Type B pancreatic cell (in vitro differentiated cells): ENCODE measurements around the gene ZNF429. TPM values are rescaled to one million over a fixed set of nuclear protein-coding genes. Genes with fewer than 3 reads are reported as not detected.
"Not testable (repeated sequence)": the region's sequence is repeated elsewhere in the genome, so short reads cannot be mapped to it uniquely, and the experiment has no call there.

Source experiments
- DNase-seq: peaks from one replicate; pipeline ENCODE4 v3.0.0; 2021; ENCODE audit warnings: mixed read lengths; ENCODE audit not compliant: unreplicated experiment; ENCODE audit errors: extremely low spot score
- H3K27ac Mint-ChIP-seq: 2 replicates; pipeline ENCODE4 v1.8.0; 2021; ENCODE audit warnings: mild to moderate bottlenecking, mixed read lengths
- H3K27me3 Mint-ChIP-seq: 2 replicates; pipeline ENCODE4 v1.8.0; 2021; ENCODE audit warnings: mixed read lengths
- H3K36me3 Mint-ChIP-seq: 2 replicates; pipeline ENCODE4 v1.8.0; 2021; ENCODE audit warnings: mixed read lengths
- H3K4me1 Mint-ChIP-seq: one replicate; pipeline ENCODE4 v1.8.0; 2021; ENCODE audit warnings: mixed read lengths; ENCODE audit not compliant: unreplicated experiment
- H3K4me3 Mint-ChIP-seq: 2 replicates; pipeline ENCODE4 v1.8.0; 2021; ENCODE audit warnings: mild to moderate bottlenecking, mixed read lengths
- H3K9me3 Mint-ChIP-seq: 2 replicates; pipeline ENCODE4 v1.8.0; 2021; ENCODE audit warnings: mixed read lengths
- CTCF ChIP-seq: fragments of 200-600 bp; sonication (generic); conservative IDR thresholded peaks from 2 replicates; pipeline ENCODE4 v1.5.0; 2021; ENCODE audit warnings: antibody characterized with exemption, mild to moderate bottlenecking
- total RNA-seq: library from RNA; stranded (reverse); gene quantifications from 2 replicates; pipeline ENCODE4 v1.2.1, GENCODE V29; 2021; ENCODE audit warnings: low replicate concordance

Gene ZNF429
- total RNA-seq, 1 donor from 2014 or later = 20.6 TPM

DNA sequence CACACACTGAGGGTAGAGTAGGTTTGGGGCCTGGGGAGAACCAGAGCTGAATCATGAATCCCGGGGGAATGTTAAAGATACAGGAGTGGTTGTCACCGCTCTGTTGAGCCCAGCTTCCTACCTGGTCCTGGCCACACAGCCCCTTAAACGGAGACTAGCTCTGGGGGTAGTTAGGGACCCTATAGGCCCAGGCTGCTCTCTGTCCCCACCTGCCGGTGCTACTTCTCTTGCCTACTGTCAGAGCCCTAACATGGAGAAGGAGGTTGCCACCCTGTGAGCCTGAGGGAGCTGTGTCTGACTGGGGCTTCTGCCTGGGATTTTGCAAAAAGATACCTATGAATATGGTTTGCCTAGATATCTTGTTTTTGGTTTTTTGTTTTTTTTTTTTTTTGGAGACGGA is 36.6 kb upstream of the ZNF429 start:
- Mint-ChIP-seq H3K27me3 (no peaks in the 10 kb centered on the region), H3K36me3 (peaks cover under 1% of the 10 kb centered on the region), H3K4me1 (peaks cover under 1% of the 10 kb centered on the region), H3K4me3 (no peak overlapping the region), H3K27ac (no peak overlapping the region), H3K9me3 (peaks cover under 1% of the 10 kb centered on the region)
- DNase-seq = peak; percentile 31
- no peak for TF ChIP-seq CTCF

DNA sequence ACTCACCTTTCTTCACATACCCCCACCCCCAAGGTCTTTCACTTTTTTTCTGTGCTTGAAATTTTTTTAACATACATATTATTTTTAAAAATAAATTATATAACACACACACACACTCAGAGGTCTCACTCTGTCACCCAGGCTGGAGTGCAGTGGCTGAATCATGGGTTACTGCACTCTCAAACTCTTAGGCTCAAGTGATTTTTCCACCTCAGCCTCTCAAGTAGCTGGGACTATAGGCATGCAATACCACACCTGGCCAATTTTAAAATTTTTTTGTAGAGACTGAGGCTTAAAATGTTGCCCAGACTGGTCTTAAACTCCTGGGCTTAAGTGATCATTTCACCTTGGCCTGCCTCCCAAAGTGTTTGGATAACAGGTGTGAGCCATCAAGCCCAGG is 32.9 kb upstream of the ZNF429 start:
- H3K27me3 Mint-ChIP-seq = no peaks in the 10 kb centered on the region
- no peak overlapping the region for H3K4me3 Mint-ChIP-seq
- no peaks in the 10 kb centered on the region for H3K4me1 Mint-ChIP-seq
- no peak for DNase-seq
- H3K27ac Mint-ChIP-seq = no peak overlapping the region
- peaks cover 6% of the 10 kb centered on the region for H3K36me3 Mint-ChIP-seq
- peaks cover 4% of the 10 kb centered on the region for H3K9me3 Mint-ChIP-seq
- TF ChIP-seq CTCF = no peak

DNA sequence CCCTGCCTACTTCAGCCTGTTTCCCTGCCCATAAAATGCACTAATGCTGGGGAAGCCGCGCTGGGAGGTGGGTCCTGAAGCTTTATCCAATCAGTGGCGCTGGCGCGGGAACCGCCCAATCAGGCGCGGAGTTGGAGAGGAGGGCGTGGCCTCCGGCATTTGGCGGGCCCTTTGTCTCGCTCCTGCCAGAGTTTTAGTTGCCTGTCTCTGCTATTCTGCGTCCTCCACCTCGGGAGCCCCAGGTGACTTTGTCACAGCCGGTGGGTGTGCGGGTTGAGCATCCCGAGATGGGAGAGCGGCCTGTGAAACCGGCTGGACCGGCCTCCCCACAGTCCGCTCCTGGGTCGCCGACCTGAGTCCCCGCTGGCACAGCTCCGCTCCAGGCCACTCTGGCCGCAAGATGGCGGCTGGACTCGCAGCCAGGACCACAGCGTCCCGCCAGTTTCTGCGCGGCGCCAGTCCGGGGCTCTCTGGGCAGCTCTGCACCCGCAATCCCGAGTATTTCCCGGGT is 30.7 kb upstream of the ZNF429 start:
- Mint-ChIP-seq H3K9me3 (peaks cover 4% of the 10 kb centered on the region), H3K36me3 (peaks cover 7% of the 10 kb centered on the region), H3K4me1 (peaks cover under 1% of the 10 kb centered on the region), H3K4me3 (peak overlapping the region; percentile 89), H3K27me3 (no peaks in the 10 kb centered on the region), H3K27ac (peak overlapping the region; percentile 84)
- DNase-seq = peak; percentile 94
- TF ChIP-seq CTCF = no peak

DNA sequence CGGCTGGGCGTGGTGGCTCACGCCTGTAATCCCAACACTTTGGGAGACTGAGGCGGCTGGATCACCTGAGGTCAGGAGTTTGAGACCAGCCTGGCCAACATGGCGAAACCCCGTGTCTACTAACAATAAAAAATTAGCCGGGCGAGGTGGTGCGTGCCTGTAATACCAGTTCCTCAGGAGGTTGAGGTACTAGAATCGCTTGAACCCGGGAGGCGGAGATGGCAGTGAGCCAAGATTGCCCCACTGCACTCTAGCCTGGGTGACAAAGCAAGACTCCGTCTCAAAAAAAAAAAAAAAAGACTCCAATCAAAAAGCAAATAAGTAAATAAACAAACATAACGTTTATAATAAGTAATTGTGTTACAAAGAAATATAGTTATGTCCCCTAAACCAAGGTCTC is 23.0 kb upstream of the ZNF429 start:
- DNase-seq, H3K27me3 Mint-ChIP-seq, H3K4me1 Mint-ChIP-seq, H3K4me3 Mint-ChIP-seq, H3K27ac Mint-ChIP-seq, H3K9me3 Mint-ChIP-seq: not testable (repeated sequence)
- peaks cover 22% of the 10 kb centered on the region for H3K36me3 Mint-ChIP-seq

DNA sequence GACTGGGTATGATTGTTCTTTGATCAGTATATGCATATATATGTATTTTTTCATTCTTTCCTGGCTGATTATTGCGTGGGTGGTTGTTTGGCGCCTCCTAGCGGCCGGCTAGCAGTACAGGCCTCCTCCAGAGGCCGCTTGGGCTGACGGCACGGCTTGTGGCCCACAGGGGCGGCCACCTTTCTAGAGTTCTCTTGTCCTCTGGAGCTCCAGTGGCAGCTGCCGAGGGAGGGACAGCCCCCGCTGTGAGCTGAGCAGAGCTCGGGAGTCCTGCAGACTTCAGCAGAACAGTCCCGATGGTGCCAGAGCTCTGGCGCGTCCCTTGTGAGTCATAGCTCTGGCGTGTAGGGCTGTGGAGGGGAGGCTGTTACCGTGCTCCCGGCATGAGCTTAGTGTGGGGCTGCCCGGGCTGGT is 22.5 kb upstream of the ZNF429 start:
- H3K36me3 Mint-ChIP-seq = peaks cover 25% of the 10 kb centered on the region

More for the DNA sequence above, 22.5 kb upstream of the ZNF429 start:
- TF ChIP-seq CTCF = peak; percentile 65
- Mint-ChIP-seq H3K4me3 (no peak overlapping the region), H3K4me1 (peaks cover 7% of the 10 kb centered on the region), H3K27me3 (no peaks in the 10 kb centered on the region), H3K27ac (no peak overlapping the region), H3K9me3 (peaks cover 5% of the 10 kb centered on the region)
- no peak for DNase-seq
